HUES64 (cell line): ENCODE results near the gene CACNG5.

Source experiments
- H3K27ac ChIP-seq: 2 replicates; pipeline ENCODE4 v1.7.0; 2013; ENCODE audit warnings: low read depth, low read length, inconsistent platforms
- H3K27me3 ChIP-seq: 2 replicates; pipeline ENCODE4 v1.6.1; 2013; ENCODE audit warnings: mild to moderate bottlenecking, low read length; ENCODE audit not compliant: insufficient read depth
- H3K36me3 ChIP-seq: 2 replicates; pipeline ENCODE4 v1.6.1; 2013; ENCODE audit warnings: mild to moderate bottlenecking, low read length; ENCODE audit not compliant: insufficient read depth
- H3K4me1 ChIP-seq: 2 replicates; pipeline ENCODE4 v1.6.1; 2013; ENCODE audit warnings: mild to moderate bottlenecking, low read length, moderate library complexity; ENCODE audit not compliant: insufficient read depth
- H3K4me3 ChIP-seq: 2 replicates; pipeline ENCODE4 v1.5.1; 2013; ENCODE audit warnings: mild to moderate bottlenecking, low read length, moderate library complexity
- H3K9ac ChIP-seq: 2 replicates; pipeline ENCODE4 v1.6.1; 2013; ENCODE audit warnings: mild to moderate bottlenecking, low read depth, low read length
- H3K9me3 ChIP-seq: 2 replicates; pipeline ENCODE4 v1.6.1; 2013; ENCODE audit warnings: low read depth, low read length; ENCODE audit not compliant: insufficient read depth
- WGBS: fragments of 150-250, 120-280 bp; methylation state at CpG from one replicate; pipeline ENCODE4 v1.1.7; 2013; ENCODE audit warnings: missing lambda C conversion rate; 5-methylcytosine and 5-hydroxymethylcytosine counted together

The CACNG5 gene

DNA sequence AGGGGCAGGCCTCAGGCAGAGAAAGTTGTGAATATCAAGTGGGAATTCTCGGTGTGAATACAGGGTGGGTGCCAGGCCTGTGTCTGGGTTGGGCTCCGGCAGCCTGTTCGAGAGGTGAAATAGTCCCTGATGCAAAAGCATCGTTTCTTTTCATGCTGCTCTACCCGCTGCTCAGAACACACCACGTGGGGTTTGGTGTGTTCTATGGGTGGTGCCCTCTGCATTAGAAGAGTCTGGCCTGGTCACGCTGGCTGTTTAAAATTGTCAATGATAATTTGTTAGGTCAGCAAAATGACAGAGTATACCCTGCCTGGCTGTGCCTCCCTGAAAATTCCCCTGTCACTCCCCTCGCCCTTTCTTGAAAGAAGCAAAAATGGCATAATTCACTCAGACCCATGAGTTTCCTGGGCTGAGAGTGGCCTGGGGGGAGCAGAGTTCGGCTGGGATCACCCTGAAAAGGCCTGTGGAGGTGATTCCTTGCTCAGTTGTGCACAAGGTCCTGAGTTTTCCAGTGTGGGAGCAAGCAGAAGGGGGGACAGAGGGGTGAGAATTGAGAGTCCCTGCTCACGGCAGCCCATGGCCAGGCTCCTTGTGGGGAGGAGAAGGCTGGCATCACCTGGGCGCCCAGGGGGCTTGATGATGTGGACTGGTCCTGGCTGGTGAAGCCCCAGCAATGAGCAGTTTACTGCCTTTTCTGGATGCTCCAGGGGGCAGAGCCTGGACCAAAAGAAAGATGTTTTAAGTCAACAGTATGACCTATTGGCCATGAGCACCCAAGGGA, 3.2 kb downstream of the CACNG5 start:
- H3K4me3 ChIP-seq = no peak overlapping the region
- no peak overlapping the region for H3K27ac ChIP-seq
- H3K9me3 ChIP-seq = no peaks in the 10 kb centered on the region
- H3K27me3 ChIP-seq = peaks cover 38% of the 10 kb centered on the region
- H3K9ac ChIP-seq = no peak overlapping the region
- H3K4me1 ChIP-seq = no peaks in the 10 kb centered on the region
- 88% methylated on average over 11 of the region's 11 CpGs for WGBS
- H3K36me3 ChIP-seq = no peaks in the 10 kb centered on the region

DNA sequence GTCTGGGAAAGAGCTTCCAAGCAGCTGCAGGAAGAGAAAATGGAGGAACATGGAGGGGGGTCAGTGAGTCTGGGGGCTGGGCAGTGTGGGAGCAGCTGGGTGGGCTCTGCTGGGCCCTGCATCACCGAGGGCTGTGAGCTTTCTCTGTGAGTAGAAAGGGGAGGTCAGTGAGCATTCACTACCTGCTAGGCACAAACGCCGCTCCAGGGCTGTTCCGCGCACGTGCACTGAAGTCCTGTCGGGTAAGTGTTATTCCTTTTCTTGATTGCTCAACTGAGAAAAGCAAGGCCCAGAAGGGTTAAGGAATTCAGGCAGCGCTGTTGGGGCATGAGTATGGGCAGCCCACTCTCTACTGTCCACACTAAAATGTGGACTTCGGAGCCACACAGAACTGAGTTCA, 4.7 kb downstream of the CACNG5 start:
- H3K9me3 ChIP-seq = no peaks in the 10 kb centered on the region
- H3K4me3 ChIP-seq = no peak overlapping the region
- no peaks in the 10 kb centered on the region for H3K4me1 ChIP-seq
- no peaks in the 10 kb centered on the region for H3K36me3 ChIP-seq
- H3K9ac ChIP-seq = no peak overlapping the region
- no peak overlapping the region for H3K27ac ChIP-seq
- 96% methylated on average over 9 of the region's 9 CpGs for WGBS
- peaks cover 23% of the 10 kb centered on the region for H3K27me3 ChIP-seq

DNA sequence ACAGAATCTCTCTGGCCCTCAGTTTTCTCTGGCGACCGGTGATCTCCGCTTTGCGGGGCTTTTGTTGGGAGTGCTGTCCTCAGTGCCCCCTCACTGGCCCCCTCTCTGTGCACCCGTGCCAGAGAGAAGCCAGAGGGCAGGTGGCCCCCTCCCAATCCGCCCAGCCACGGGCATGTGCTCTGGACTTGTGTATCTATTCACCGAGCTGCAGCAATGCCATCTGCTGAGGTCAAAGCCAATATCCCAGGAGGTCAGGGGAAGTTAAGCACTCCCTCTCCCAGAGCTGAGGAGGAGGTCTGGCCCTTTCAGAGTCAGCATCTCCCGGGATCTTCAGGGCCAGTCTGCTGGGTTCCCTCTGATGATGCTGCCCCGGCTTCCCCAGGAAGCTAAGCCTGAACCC, 5.1 kb downstream of the CACNG5 start:
- no peak overlapping the region for H3K9ac ChIP-seq
- H3K27me3 ChIP-seq = peaks cover 19% of the 10 kb centered on the region
- H3K36me3 ChIP-seq = no peaks in the 10 kb centered on the region
- H3K9me3 ChIP-seq = no peaks in the 10 kb centered on the region
- no peaks in the 10 kb centered on the region for H3K4me1 ChIP-seq
- H3K4me3 ChIP-seq = no peak overlapping the region
- WGBS = 91% methylated on average over 10 of the region's 10 CpGs
- no peak overlapping the region for H3K27ac ChIP-seq

DNA sequence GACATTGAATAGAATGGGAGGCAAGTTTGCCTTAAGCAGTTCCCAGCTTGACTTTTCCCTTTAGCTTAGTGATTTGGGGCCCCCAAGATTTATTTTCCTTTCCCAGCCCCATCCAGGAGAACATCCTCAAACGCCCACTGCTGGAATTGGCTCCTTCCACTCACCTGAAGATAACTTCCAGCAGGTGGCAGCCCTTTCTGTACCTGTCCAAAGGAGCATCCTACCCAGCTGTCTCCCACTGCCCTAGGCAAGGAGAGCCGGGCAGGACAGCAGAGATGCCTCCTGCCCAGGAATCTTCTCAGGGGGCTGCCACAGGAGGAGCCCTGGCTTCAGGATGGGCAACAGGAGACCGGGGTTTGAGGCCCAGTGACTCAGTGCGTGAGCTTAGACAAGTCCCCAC, 6.4 kb downstream of the CACNG5 start:
- Histone ChIP-seq H3K4me1 (no peaks in the 10 kb centered on the region), H3K9me3 (peaks cover 2% of the 10 kb centered on the region; the same call in 1 of the 2 replicates), H3K36me3 (no peaks in the 10 kb centered on the region), H3K4me3 (no peak overlapping the region), H3K27me3 (peaks cover 7% of the 10 kb centered on the region; the same call in 1 of the 2 replicates), H3K27ac (no peak overlapping the region), H3K9ac (no peak overlapping the region)
- 73% methylated on average over 4 of the region's 4 CpGs for WGBS

DNA sequence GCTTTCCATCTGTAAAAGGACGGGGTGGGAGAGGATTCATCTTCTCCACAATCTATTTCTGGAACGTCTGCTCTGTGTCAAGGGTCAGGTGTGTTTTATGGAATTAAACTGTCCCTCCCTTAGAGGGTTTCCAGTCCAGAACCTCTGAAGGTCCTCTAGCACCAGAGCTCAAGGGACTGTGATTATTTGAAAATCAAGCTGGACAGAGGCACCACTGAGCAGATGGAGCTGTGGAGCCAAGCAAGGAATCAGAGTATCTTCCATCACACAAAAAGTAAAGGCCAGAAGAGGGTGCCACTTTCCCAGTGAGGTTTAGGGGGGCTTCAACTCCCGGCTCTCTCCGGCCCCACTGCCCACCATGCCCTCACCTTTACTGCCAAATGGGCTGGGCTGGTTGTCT, 6.8 kb downstream of the CACNG5 start:
- no peaks in the 10 kb centered on the region for H3K4me1 ChIP-seq
- H3K27me3 ChIP-seq = peaks cover 3% of the 10 kb centered on the region; the same call in 1 of the 2 replicates
- no peaks in the 10 kb centered on the region for H3K36me3 ChIP-seq
- H3K4me3 ChIP-seq = no peak overlapping the region
- WGBS = 100% methylated on average over 4 of the region's 4 CpGs
- H3K27ac ChIP-seq = no peak overlapping the region
- H3K9me3 ChIP-seq = peaks cover 7% of the 10 kb centered on the region; the same call in 1 of the 2 replicates
- no peak overlapping the region for H3K9ac ChIP-seq

DNA sequence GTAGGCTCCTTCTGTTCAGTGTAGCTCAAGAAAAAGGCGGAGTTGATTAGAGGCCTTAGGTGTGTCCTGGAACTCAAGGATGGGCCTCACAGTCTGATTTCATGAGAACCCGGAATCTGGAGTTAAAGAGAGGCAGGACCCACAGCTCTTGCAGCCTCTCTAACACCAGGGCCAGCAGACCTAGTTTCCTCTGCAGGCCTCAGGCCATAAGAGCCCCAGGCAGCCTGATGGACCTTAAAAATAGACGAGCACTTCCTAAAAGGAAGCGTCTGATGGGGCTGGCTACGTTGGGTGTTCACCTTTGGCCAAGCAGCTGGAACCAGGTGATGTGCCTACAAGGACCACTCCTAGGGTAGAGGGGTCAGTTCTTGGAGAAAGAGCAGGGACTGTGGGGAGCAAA, 7.6 kb downstream of the CACNG5 start:
- Histone ChIP-seq H3K4me1 (no peaks in the 10 kb centered on the region), H3K36me3 (no peaks in the 10 kb centered on the region), H3K27ac (no peak overlapping the region), H3K9ac (no peak overlapping the region), H3K27me3 (no peaks in the 10 kb centered on the region), H3K4me3 (no peak overlapping the region), H3K9me3 (peaks cover 10% of the 10 kb centered on the region; the same call in 1 of the 2 replicates)
- WGBS = 92% methylated on average over 5 of the region's 5 CpGs

DNA sequence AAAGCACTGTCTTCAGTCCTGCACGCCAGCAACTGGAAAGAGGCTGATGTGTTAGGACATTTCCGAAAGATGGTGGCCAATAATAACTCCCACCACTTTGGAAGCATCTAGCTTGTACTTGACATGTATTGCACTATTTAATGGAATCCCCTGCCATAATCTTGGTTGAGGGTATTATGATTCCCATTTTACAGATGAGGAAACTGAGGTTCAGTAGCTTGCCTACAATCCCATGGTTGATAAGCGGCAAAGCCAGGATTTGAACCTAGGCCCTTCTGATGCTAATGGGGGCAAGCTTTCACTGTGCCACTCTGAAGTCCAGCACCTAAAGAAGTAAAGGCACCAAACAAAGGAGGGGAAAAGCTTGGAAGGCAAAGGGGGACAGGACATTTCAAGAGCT, 8.0 kb downstream of the CACNG5 start:
- Histone ChIP-seq H3K27me3 (no peaks in the 10 kb centered on the region), H3K27ac (no peak overlapping the region), H3K9me3 (peaks cover 10% of the 10 kb centered on the region; the same call in 1 of the 2 replicates), H3K9ac (no peak overlapping the region), H3K36me3 (no peaks in the 10 kb centered on the region), H3K4me1 (no peaks in the 10 kb centered on the region), H3K4me3 (no peak overlapping the region)
- 97% methylated on average over 3 of the region's 3 CpGs for WGBS

DNA sequence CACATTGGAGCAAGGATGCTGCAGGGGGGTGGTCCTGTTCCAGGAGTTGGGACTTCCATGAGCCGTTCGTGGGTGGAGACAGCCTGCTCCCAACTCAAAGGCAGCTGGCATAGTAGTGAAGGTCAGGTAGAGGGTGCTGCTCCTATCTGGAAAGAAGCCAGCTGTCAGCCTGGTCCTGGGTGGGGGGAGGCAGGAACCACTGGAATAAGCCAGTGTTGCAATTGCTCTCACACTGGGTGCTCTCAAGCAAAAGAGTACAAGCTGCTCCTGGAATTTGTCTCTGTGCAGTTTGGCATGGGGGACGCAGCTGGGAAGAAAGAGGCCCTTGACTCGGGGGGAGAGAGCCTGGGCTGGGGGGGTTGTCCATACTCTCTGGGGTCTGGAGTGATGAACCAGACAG, 8.7 kb downstream of the CACNG5 start:
- no peaks in the 10 kb centered on the region for H3K4me1 ChIP-seq
- WGBS = 88% methylated on average over 4 of the region's 4 CpGs
- no peak overlapping the region for H3K27ac ChIP-seq
- H3K27me3 ChIP-seq = no peaks in the 10 kb centered on the region
- H3K9me3 ChIP-seq = peaks cover 10% of the 10 kb centered on the region; the same call in 1 of the 2 replicates
- no peak overlapping the region for H3K9ac ChIP-seq
- H3K36me3 ChIP-seq = no peaks in the 10 kb centered on the region
- no peak overlapping the region for H3K4me3 ChIP-seq

DNA sequence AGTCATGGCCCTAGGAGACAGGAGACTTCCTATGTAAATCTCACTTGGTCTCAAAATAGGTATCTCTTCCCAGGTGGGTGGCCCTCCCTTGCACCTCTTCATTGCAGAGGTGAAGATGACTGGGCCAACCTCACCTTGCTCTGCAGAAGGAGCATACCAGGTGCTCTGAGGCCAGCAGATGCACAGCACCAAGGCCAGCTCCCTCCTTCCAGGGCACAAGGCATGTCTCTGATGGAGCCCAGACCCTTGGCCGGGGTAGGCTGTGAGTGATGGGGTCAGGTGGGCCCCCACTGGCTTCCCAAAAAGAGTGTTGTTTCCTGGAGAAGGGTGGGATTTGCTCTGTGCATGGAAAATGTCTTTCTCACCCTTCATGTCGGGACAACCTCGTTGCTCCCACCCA, 12.8 kb downstream of the CACNG5 start:
- H3K27me3 ChIP-seq = no peaks in the 10 kb centered on the region
- 76% methylated on average over 3 of the region's 3 CpGs for WGBS
- peaks cover 10% of the 10 kb centered on the region; the same call in 1 of the 2 replicates for H3K9me3 ChIP-seq
- no peak overlapping the region for H3K4me3 ChIP-seq
- H3K4me1 ChIP-seq = no peaks in the 10 kb centered on the region
- no peak overlapping the region for H3K9ac ChIP-seq
- H3K36me3 ChIP-seq = no peaks in the 10 kb centered on the region
- no peak overlapping the region for H3K27ac ChIP-seq

DNA sequence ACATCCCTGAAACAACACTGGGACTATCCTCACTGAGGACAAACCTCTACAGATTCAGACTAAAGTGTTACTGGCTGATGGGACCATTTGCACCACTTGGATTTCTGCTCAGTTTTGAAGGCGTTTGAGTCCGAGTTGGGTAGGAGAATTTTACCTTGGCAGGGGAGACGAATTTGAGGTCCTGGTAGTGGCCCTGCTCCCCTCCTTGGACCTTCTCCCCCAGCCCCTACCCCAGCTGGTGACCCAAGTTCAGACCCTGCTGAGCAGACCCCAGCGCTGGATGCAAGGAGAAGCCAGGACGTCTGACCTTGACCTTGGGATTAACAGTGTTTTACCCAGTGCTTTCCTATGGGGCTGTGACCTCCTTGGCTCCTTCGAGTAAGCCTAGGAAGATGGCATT, 13.6 kb downstream of the CACNG5 start:
- H3K4me3 ChIP-seq = no peak overlapping the region
- H3K36me3 ChIP-seq = no peaks in the 10 kb centered on the region
- H3K9ac ChIP-seq = no peak overlapping the region
- H3K27ac ChIP-seq = no peak overlapping the region
- no peaks in the 10 kb centered on the region for H3K4me1 ChIP-seq
- H3K9me3 ChIP-seq = peaks cover 10% of the 10 kb centered on the region; the same call in 1 of the 2 replicates
- H3K27me3 ChIP-seq = no peaks in the 10 kb centered on the region
- WGBS = 94% methylated on average over 6 of the region's 6 CpGs

DNA sequence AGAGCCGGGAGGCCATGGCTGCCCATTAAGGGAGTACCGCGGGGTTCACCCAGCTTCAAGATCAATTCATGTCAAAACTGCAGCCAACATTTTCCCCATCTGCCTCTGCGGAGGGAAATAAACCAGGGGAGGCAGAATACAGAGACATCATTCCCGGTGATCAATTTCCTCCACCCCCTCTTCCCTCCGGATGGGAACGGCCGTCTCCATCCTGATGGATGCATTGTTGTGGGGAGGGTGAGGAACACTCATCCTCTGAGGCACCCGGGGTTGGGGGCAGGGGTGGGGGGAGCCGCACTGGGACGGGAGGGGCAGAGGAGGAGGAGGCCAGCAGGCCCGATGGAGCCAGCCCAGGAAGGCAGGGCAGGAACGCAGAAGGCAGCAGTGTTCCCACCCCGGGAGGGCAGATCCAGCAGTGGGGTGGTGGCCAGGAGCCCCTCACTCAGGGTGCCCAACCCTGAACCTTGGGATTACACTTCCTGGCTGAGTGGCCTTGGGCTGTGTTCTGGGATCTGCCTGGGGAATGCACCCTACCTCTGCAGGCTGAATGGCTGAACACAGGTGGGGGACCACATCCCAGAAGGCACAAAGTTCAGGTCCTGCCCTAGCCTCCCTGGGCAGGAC, 14.2 kb downstream of the CACNG5 start:
- H3K9me3 ChIP-seq = peaks cover 10% of the 10 kb centered on the region; the same call in 1 of the 2 replicates
- H3K27ac ChIP-seq = no peak overlapping the region
- WGBS = 90% methylated on average over 10 of the region's 14 CpGs
- H3K4me1 ChIP-seq = no peaks in the 10 kb centered on the region
- no peaks in the 10 kb centered on the region for H3K36me3 ChIP-seq
- H3K4me3 ChIP-seq = no peak overlapping the region
- H3K27me3 ChIP-seq = no peaks in the 10 kb centered on the region
- no peak overlapping the region for H3K9ac ChIP-seq
